HEK293 (cell line): ENCODE data around the gene DENND1A.

ENCODE experiments used
- CTCF ChIA-PET: fragments of 350-600 bp; formaldehyde crosslinking; extraction: SDS; loops from one replicate; lab custom pipeline; 2021; ENCODE audit warnings: antibody characterized with exemption; lab: Yijun Ruan, JAX
- POLR2A ChIA-PET: fragments of 300-600 bp; formaldehyde crosslinking; extraction: SDS; loops from one replicate; lab custom pipeline; 2020; ENCODE audit warnings: antibody characterized with exemption, inconsistent platforms; lab: Yijun Ruan, JAX
- H3K27ac ChIP-seq: fragments of 200-500 bp; sonication (Bioruptor generic); 2 replicates; pipeline ENCODE4 v1.5.1; 2014; ENCODE audit warnings: low read depth, low read length, control low read depth, inconsistent platforms; ENCODE audit errors: extremely low read depth
- H3K36me3 ChIP-seq, 2 experiments: fragments of 200-500 bp in 1 of 2; sonication (Bioruptor generic) in 1 of 2; 1 replicate in 1 of 2; 2 replicates in 1 of 2; pipeline ENCODE4 v1.5.1; 2014 to 2017; ENCODE audit warnings: inconsistent platforms in 2 of 2, low read length in 2 of 2; ENCODE audit not compliant: control insufficient read depth in 2 of 2, insufficient read depth in 1 of 2
- H3K4me1 ChIP-seq: fragments of 200-500 bp; sonication (Bioruptor generic); 2 replicates; pipeline ENCODE4 v1.5.1; 2014; ENCODE audit warnings: mild to moderate bottlenecking, low read length, inconsistent platforms; ENCODE audit not compliant: control insufficient read depth, insufficient read depth
- H3K4me3 ChIP-seq: 2 replicates; pipeline ENCODE4 v1.5.1; 2011; ENCODE audit warnings: low read depth, mild to moderate bottlenecking, control low read depth, low read length, moderate library complexity
- H3K9me3 ChIP-seq: fragments of 200-500 bp; sonication (Bioruptor generic); 2 replicates; pipeline ENCODE4 v1.5.1; 2014; ENCODE audit warnings: low read depth, low read length, inconsistent platforms; ENCODE audit not compliant: control insufficient read depth, insufficient read depth
- GLIS1 ChIP-seq: fragments of 450-650 bp; formaldehyde crosslinking; IDR thresholded peaks from 2 replicates; pipeline ENCODE4 v1.5.1; 2016; ENCODE audit warnings: missing biosample characterization, missing genetic modification characterization
- SALL2 ChIP-seq: fragments of 450-650 bp; formaldehyde crosslinking; IDR thresholded peaks from 2 replicates; pipeline ENCODE4 v1.5.0; 2017; ENCODE audit warnings: missing biosample characterization, mild to moderate bottlenecking, missing genetic modification characterization, borderline replicate concordance
- ZBTB10 ChIP-seq: fragments of 450-650 bp; formaldehyde crosslinking; IDR thresholded peaks from 2 replicates; pipeline ENCODE4 v1.5.1; 2016; ENCODE audit warnings: missing biosample characterization, missing genetic modification characterization
- ZBTB6 ChIP-seq: fragments of 450-650 bp; formaldehyde crosslinking; IDR thresholded peaks from 2 replicates; pipeline ENCODE4 v1.5.1; 2017; ENCODE audit warnings: missing biosample characterization, missing genetic modification characterization
- ZNF148 ChIP-seq: fragments of 450-650 bp; formaldehyde crosslinking; IDR thresholded peaks from 2 replicates; pipeline ENCODE4 v1.5.0; 2017; ENCODE audit warnings: missing biosample characterization, missing genetic modification characterization, borderline replicate concordance
- ZNF202 ChIP-seq: fragments of 450-650 bp; formaldehyde crosslinking; IDR thresholded peaks from 2 replicates; pipeline ENCODE4 v1.5.1; 2016; ENCODE audit warnings: missing biosample characterization, missing genetic modification characterization, borderline replicate concordance
- ZNF211 ChIP-seq: fragments of 450-650 bp; formaldehyde crosslinking; IDR thresholded peaks from 2 replicates; pipeline ENCODE4 v1.5.1; 2016; ENCODE audit warnings: low read depth, missing biosample characterization, missing genetic modification characterization
- ZNF311 ChIP-seq: fragments of 450-650 bp; formaldehyde crosslinking; IDR thresholded peaks from 2 replicates; pipeline ENCODE4 v1.5.1; 2017; ENCODE audit warnings: missing biosample characterization, missing genetic modification characterization, borderline replicate concordance
- ZNF341 ChIP-seq: fragments of 450-650 bp; formaldehyde crosslinking; IDR thresholded peaks from 2 replicates; pipeline ENCODE4; 2016; ENCODE audit warnings: low read depth, missing biosample characterization, missing genetic modification characterization
- ZNF521 ChIP-seq: fragments of 450-650 bp; formaldehyde crosslinking; IDR thresholded peaks from 2 replicates; pipeline ENCODE4 v1.5.1; 2017; ENCODE audit warnings: missing biosample characterization, mild to moderate bottlenecking, missing genetic modification characterization
- ZNF529 ChIP-seq: fragments of 450-650 bp; formaldehyde crosslinking; IDR thresholded peaks from 2 replicates; pipeline ENCODE4 v1.5.1; 2017; ENCODE audit warnings: missing genetic modification characterization, missing biosample characterization; ENCODE audit not compliant: insufficient replicate concordance
- ZNF558 ChIP-seq: fragments of 450-650 bp; formaldehyde crosslinking; IDR thresholded peaks from 2 replicates; pipeline ENCODE4 v1.5.1; 2016; ENCODE audit warnings: missing biosample characterization, missing genetic modification characterization
- ZNF629 ChIP-seq: fragments of 450-650 bp; formaldehyde crosslinking; IDR thresholded peaks from 2 replicates; pipeline ENCODE4 v1.5.1; 2017; ENCODE audit warnings: missing biosample characterization, missing genetic modification characterization
- ZNF654 ChIP-seq: fragments of 450-650 bp; formaldehyde crosslinking; IDR thresholded peaks from 2 replicates; pipeline ENCODE4 v1.5.1; 2016; ENCODE audit warnings: low read depth, missing biosample characterization, missing genetic modification characterization

DENND1A gene

GRCh38 chr9:123372766-123373446 is 557.0 kb downstream of the DENND1A start (continued):
- TF ChIP-seq ZNF202 (tag by site-specific recombination), result no peak
- no peak for TF ChIP-seq ZNF629 (tag by site-specific recombination)
- TF ChIP-seq, all 188 proteins: peak for 3

GRCh38 chr9:123371805-123372590 is 557.9 kb downstream of the DENND1A start:
- H3K4me1 ChIP-seq, result no peaks in the 10 kb centered on the region
- ChIA-PET CTCF (interaction anchor here (0.6 to 1.5 kb wide), 3 partner anchors 13 to 15 kb away, joined by 3 to 4 read pairs (median 4); no protein-coding TSS in a partner anchor), POLR2A (no interaction called here)
- no peaks in the 10 kb centered on the region for H3K36me3 ChIP-seq
- no peak overlapping the region for H3K4me3 ChIP-seq
- no peaks in the 10 kb centered on the region for H3K9me3 ChIP-seq
- TF ChIP-seq GLIS1 (no peak), ZNF529 (no peak), ZNF211 (no peak), ZNF521 (tag by site-specific recombination) (no peak), ZBTB10 (no peak), SALL2 (no peak), ZNF148 (tag by site-specific recombination) (no peak), ZNF558 (tag by site-specific recombination) (no peak), ZNF654 (tag by site-specific recombination) (no peak), ZNF341 (no peak), ZBTB6 (tag by site-specific recombination) (no peak)
- no peak overlapping the region for H3K27ac ChIP-seq

- ChIA-PET POLR2A (no interaction called here), CTCF (interaction anchor here (1.5 kb wide), 1 partner anchor 14 kb away, joined by 4 read pairs; no protein-coding TSS in a partner anchor)
- Histone ChIP-seq H3K36me3 (no peaks in the 10 kb centered on the region), H3K4me1 (no peaks in the 10 kb centered on the region), H3K27ac (no peak overlapping the region), H3K4me3 (no peak overlapping the region), H3K9me3 (no peaks in the 10 kb centered on the region)
- TF ChIP-seq ZNF311 (tag by site-specific recombination), result no peak
These were observed 558.7 kb downstream of the DENND1A start for GRCh38 chr9:123371228-123371584.
